GM19193 (cell line): ENCODE results near the gene OBSL1.

ENCODE experiments used
- POLR2A ChIP-seq: IDR thresholded peaks from 4 replicates; pipeline ENCODE4 v1.6.1; 2011; ENCODE audit not compliant: insufficient read depth, insufficient read length; ENCODE audit errors: extremely low read depth

The OBSL1 gene

GRCh38 chr2:219539926-219540678 is 31.2 kb downstream of the OBSL1 start:
- no peak for TF ChIP-seq POLR2A

GRCh38 chr2:219538956-219539788 is 32.2 kb downstream of the OBSL1 start:
- TF ChIP-seq POLR2A: no peak

GRCh38 chr2:219538504-219538951 is 32.8 kb downstream of the OBSL1 start:
- TF ChIP-seq POLR2A: no peak

- TF ChIP-seq POLR2A: no peak
Measured at GRCh38 chr2:219537657-219538488, 33.5 kb downstream of the OBSL1 start.

- TF ChIP-seq POLR2A: no peak
Measured at GRCh38 chr2:219536967-219537366, 34.4 kb downstream of the OBSL1 start.

GRCh38 chr2:219536425-219536824 is 34.9 kb downstream of the OBSL1 start:
- no peak for TF ChIP-seq POLR2A

GRCh38 chr2:219533930-219534661 is 37.2 kb downstream of the OBSL1 start:
- TF ChIP-seq POLR2A: no peak

- TF ChIP-seq POLR2A: no peak
Measured at GRCh38 chr2:219532378-219532649, 39.0 kb downstream of the OBSL1 start.

- no peak for TF ChIP-seq POLR2A
Measured at GRCh38 chr2:219531639-219532377, 39.5 kb downstream of the OBSL1 start.

GRCh38 chr2:219530048-219530963 is 41.0 kb downstream of the OBSL1 start:
- TF ChIP-seq POLR2A: no peak

GRCh38 chr2:219527472-219527871 is 43.9 kb downstream of the OBSL1 start:
- no peak for TF ChIP-seq POLR2A

GRCh38 chr2:219527076-219527394 is 44.3 kb downstream of the OBSL1 start:
- TF ChIP-seq POLR2A: no peak
